ENCODE measurements around the gene M1AP. TPM values are rescaled to one million over a fixed set of nuclear protein-coding genes. Genes with fewer than 3 reads are reported as not detected.

Gene M1AP
- total and polyA plus RNA-seq, 2 donors from 2014 or later, result 0.49 to 3.4 TPM

- DNase-seq (no peak), FAIRE-seq (no peak)
- no peak overlapping the region for H3K4me3 ChIP-seq (ENCODE audit: low read length in 3 of 3)
- H3K27ac ChIP-seq (ENCODE audit: low read depth in 2 of 2, low read length in 2 of 2), result no peak overlapping the region
- intact Hi-C loops (cut with DNase I), result no loop called here
- H3K36me3 ChIP-seq (ENCODE audit: control insufficient read depth in 2 of 3, insufficient read depth in 3 of 3, low read length in 3 of 3), result no peaks in the 10 kb centered on the region
- no peaks in the 10 kb centered on the region for H3K9me3 ChIP-seq (ENCODE audit: control insufficient read depth in 2 of 3, insufficient read depth in 1 of 3, low read length in 3 of 3)
- no peak for TF ChIP-seq CTCF (IDR thresholded peaks at IDR 0.05; ENCODE audit: borderline replicate concordance, extremely low read depth, insufficient read depth)
- H3K27me3 ChIP-seq (ENCODE audit: control insufficient read depth, insufficient read depth, low read length), result no peaks in the 10 kb centered on the region
- no peaks in the 10 kb centered on the region for H3K4me1 ChIP-seq (ENCODE audit: control insufficient read depth in 2 of 3, insufficient read depth in 2 of 3, low read depth in 1 of 3, low read length in 3 of 3)
- H3K9ac ChIP-seq (ENCODE audit: low read length in 3 of 3), result no peak overlapping the region
Observed at GRCh38 chr2:74694281-74694680, 46.2 kb upstream of the M1AP start.

- no peaks in the 10 kb centered on the region for H3K27me3 ChIP-seq (ENCODE audit: control insufficient read depth, insufficient read depth, low read length)
- TF ChIP-seq CTCF (IDR thresholded peaks at IDR 0.05; ENCODE audit: borderline replicate concordance, extremely low read depth, insufficient read depth), result no peak
- no peaks in the 10 kb centered on the region for H3K4me1 ChIP-seq (ENCODE audit: control insufficient read depth in 2 of 3, insufficient read depth in 2 of 3, low read depth in 1 of 3, low read length in 3 of 3)
- H3K36me3 ChIP-seq (ENCODE audit: control insufficient read depth in 2 of 3, insufficient read depth in 3 of 3, low read length in 3 of 3), result no peaks in the 10 kb centered on the region
- FAIRE-seq (no peak), DNase-seq (no peak)
- H3K27ac ChIP-seq (ENCODE audit: low read depth in 2 of 2, low read length in 2 of 2), result no peak overlapping the region
- no peak overlapping the region for H3K4me3 ChIP-seq (ENCODE audit: low read length in 3 of 3)
- no peaks in the 10 kb centered on the region for H3K9me3 ChIP-seq (ENCODE audit: control insufficient read depth in 2 of 3, insufficient read depth in 1 of 3, low read length in 3 of 3)
- no peak overlapping the region for H3K9ac ChIP-seq (ENCODE audit: low read length in 3 of 3)
- intact Hi-C loops (cut with DNase I), result no loop called here
Observed at GRCh38 chr2:74693668-74694067, 45.5 kb upstream of the M1AP start.

- H3K27ac ChIP-seq (ENCODE audit: low read depth in 2 of 2, low read length in 2 of 2), result no peak overlapping the region
- DNase-seq (no peak), FAIRE-seq (no peak)
- no peaks in the 10 kb centered on the region for H3K9me3 ChIP-seq (ENCODE audit: control insufficient read depth in 2 of 3, insufficient read depth in 1 of 3, low read length in 3 of 3)
- H3K27me3 ChIP-seq (ENCODE audit: control insufficient read depth, insufficient read depth, low read length), result no peaks in the 10 kb centered on the region
- no peak overlapping the region for H3K9ac ChIP-seq (ENCODE audit: low read length in 3 of 3)
- no peaks in the 10 kb centered on the region for H3K36me3 ChIP-seq (ENCODE audit: control insufficient read depth in 2 of 3, insufficient read depth in 3 of 3, low read length in 3 of 3)
- intact Hi-C loops (cut with DNase I), result no loop called here
- TF ChIP-seq CTCF (IDR thresholded peaks at IDR 0.05; ENCODE audit: borderline replicate concordance, extremely low read depth, insufficient read depth), result no peak
- H3K4me1 ChIP-seq (ENCODE audit: control insufficient read depth in 2 of 3, insufficient read depth in 2 of 3, low read depth in 1 of 3, low read length in 3 of 3), result no peaks in the 10 kb centered on the region
- no peak overlapping the region for H3K4me3 ChIP-seq (ENCODE audit: low read length in 3 of 3)
Observed at GRCh38 chr2:74693213-74693612, 45.1 kb upstream of the M1AP start.

GRCh38 chr2:74691929-74692328 is 43.8 kb upstream of the M1AP start:
- intact Hi-C loops (cut with DNase I), result no loop called here
- DNase-seq, result no peak
- Histone ChIP-seq H3K4me1 (ENCODE audit: control insufficient read depth in 2 of 3, insufficient read depth in 2 of 3, low read depth in 1 of 3, low read length in 3 of 3) (no peaks in the 10 kb centered on the region), H3K27ac (ENCODE audit: low read depth in 2 of 2, low read length in 2 of 2) (no peak overlapping the region), H3K4me3 (ENCODE audit: low read length in 3 of 3) (no peak overlapping the region), H3K9ac (ENCODE audit: low read length in 3 of 3) (no peak overlapping the region), H3K27me3 (ENCODE audit: control insufficient read depth, insufficient read depth, low read length) (no peaks in the 10 kb centered on the region), H3K9me3 (ENCODE audit: control insufficient read depth in 2 of 3, insufficient read depth in 1 of 3, low read length in 3 of 3) (no peaks in the 10 kb centered on the region), H3K36me3 (ENCODE audit: control insufficient read depth in 2 of 3, insufficient read depth in 3 of 3, low read length in 3 of 3) (no peaks in the 10 kb centered on the region)
- TF ChIP-seq CTCF (IDR thresholded peaks at IDR 0.05; ENCODE audit: borderline replicate concordance, extremely low read depth, insufficient read depth), result no peak
- FAIRE-seq, result no peak

Data from kidney (tissue), 14 donors.